ENCODE measurements around the gene KRT75. TPM values are rescaled to one million over a fixed set of nuclear protein-coding genes. Genes with fewer than 3 reads are reported as not detected.

Gene KRT75
- total RNA-seq, 1 donor from 2014 or later = not detected

GRCh38 chr12:52403561-52403960, 30.6 kb downstream of the KRT75 start:
- intact Hi-C loops (cut with micrococcal nuclease) = no loop called here

DNA sequence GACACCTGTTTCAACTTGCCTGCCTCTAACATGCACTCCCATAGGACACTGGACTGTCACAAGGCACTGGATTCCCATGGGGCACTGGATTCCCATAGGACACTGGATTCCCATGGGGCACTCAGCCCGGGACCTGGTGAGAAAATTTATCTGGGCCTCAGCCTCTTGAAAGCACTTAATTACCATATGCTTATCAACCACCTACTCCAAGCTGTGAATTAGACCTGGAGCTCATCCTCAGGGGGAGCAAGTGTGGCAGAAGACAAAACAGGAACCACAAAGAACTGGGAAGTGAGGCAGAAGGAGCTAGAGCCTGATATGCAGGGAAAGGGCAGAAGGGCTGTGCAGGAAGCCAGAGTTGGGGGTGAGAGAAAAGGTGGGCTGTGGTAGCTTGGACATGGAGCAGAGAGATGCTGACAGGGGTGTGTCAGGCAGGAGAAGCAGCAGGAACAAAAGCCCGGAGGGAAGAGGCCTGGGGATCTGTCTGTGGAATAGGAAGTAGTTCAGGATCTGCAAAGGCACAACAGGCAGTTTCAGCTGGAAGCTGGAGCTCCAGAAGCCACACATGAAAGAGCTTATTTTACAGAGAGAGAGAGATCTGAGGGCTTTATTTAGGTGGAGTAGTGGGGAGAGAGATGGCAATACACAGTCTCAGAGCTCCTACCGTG, 31.2 kb downstream of the KRT75 start:
- no peak overlapping the region for H3K4me3 Mint-ChIP-seq
- intact Hi-C loops (cut with micrococcal nuclease) = no loop called here
- DNase-seq (ENCODE audit: low spot score) = no peak
- no peaks in the 10 kb centered on the region for H3K9me3 Mint-ChIP-seq
- H3K27me3 Mint-ChIP-seq (ENCODE audit: insufficient read depth) = peaks cover 7% of the 10 kb centered on the region
- H3K27ac Mint-ChIP-seq = no peak overlapping the region
- H3K36me3 Mint-ChIP-seq (ENCODE audit: low read depth) = no peaks in the 10 kb centered on the region
- no peaks in the 10 kb centered on the region for H3K4me1 Mint-ChIP-seq (ENCODE audit: low read depth)

More at GRCh38 chr12:52403561-52403960, 30.6 kb downstream of the KRT75 start:
- H3K9me3 Mint-ChIP-seq = no peaks in the 10 kb centered on the region
- no peak overlapping the region for H3K4me3 Mint-ChIP-seq
- H3K36me3 Mint-ChIP-seq (ENCODE audit: low read depth) = no peaks in the 10 kb centered on the region
- DNase-seq (ENCODE audit: low spot score) = no peak
- no peak overlapping the region for H3K27ac Mint-ChIP-seq
- H3K4me1 Mint-ChIP-seq (ENCODE audit: low read depth) = no peaks in the 10 kb centered on the region
- H3K27me3 Mint-ChIP-seq (ENCODE audit: insufficient read depth) = peaks cover 7% of the 10 kb centered on the region

DNA sequence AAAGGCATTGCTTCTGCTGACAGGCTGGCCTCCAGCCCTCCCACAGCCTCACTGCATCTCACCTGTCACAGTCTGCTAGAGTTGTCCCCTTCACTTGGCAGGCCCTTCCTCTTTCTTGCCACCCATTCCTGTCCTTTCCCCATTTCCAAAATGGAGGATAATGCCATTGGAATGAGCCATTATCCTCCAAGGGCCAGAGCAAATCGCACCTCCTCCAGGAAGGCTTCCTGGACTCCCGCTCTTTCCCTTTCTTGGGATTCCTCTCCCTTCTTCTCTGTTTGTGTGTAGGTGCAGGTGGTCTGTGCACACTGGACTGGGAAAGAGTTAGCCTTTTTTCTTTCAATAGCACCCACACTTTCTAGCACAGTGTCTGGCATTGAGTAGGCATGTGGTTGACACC, 31.8 kb downstream of the KRT75 start:
- H3K27ac Mint-ChIP-seq = no peak overlapping the region
- no peaks in the 10 kb centered on the region for H3K4me1 Mint-ChIP-seq (ENCODE audit: low read depth)
- no peak for DNase-seq (ENCODE audit: low spot score)
- H3K9me3 Mint-ChIP-seq = no peaks in the 10 kb centered on the region
- H3K36me3 Mint-ChIP-seq (ENCODE audit: low read depth) = no peaks in the 10 kb centered on the region
- H3K4me3 Mint-ChIP-seq = no peak overlapping the region
- intact Hi-C loops (cut with micrococcal nuclease) = no loop called here
- H3K27me3 Mint-ChIP-seq (ENCODE audit: insufficient read depth) = peaks cover 7% of the 10 kb centered on the region

DNA sequence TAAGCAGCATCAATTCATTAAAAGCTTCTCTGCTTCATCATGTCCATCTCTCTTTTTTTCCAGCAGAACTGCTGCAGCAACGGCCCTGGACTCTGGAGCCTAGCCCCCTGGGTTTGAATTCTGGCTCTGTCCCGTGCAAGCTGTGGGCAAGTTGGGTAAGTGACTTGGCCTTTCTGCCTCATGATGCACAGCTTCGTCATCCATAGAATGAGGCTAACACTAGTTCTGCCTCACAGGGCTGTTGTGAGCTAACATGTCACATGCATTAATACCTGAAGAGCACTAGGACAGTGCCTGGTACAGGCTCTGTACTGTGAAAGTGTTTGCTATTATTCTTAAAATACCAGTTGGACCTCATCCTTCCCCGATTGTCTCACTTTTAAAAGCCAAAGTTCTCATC, 32.2 kb downstream of the KRT75 start:
- Mint-ChIP-seq H3K4me3 (no peak overlapping the region), H3K27ac (no peak overlapping the region)
- intact Hi-C loops (cut with micrococcal nuclease) = no loop called here

DNA sequence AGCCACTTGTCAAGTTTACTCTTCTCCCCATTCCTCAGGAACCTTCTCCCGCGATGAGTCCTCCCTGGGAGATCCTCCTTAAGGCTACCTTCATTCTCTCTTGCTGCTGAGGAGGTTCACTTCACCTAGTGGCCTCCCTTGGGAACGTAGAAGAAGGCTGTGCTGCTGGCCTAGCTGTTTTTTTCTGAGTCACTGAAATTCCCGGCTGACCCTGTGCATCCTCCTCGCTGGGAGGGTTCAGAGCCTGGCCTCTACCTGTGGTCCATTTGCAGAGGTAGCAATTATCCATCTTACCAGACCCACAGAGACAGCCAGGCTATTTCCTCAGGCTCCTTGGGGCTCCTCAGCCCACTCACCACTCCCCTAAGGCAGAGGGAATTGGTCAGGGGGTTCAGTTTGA, 32.6 kb downstream of the KRT75 start:
- Mint-ChIP-seq H3K36me3 (ENCODE audit: low read depth) (no peaks in the 10 kb centered on the region), H3K9me3 (no peaks in the 10 kb centered on the region), H3K27me3 (ENCODE audit: insufficient read depth) (peaks cover 7% of the 10 kb centered on the region), H3K27ac (no peak overlapping the region), H3K4me3 (no peak overlapping the region), H3K4me1 (ENCODE audit: low read depth) (no peaks in the 10 kb centered on the region)
- DNase-seq (ENCODE audit: low spot score) = no peak
- intact Hi-C loops (cut with micrococcal nuclease) = no loop called here

More for the DNA sequence above, 32.2 kb downstream of the KRT75 start:
- peaks cover 7% of the 10 kb centered on the region for H3K27me3 Mint-ChIP-seq (ENCODE audit: insufficient read depth)
- no peaks in the 10 kb centered on the region for H3K36me3 Mint-ChIP-seq (ENCODE audit: low read depth)
- H3K4me1 Mint-ChIP-seq (ENCODE audit: low read depth) = no peaks in the 10 kb centered on the region
- H3K9me3 Mint-ChIP-seq = no peaks in the 10 kb centered on the region
- no peak for DNase-seq (ENCODE audit: low spot score)

- no peak overlapping the region for H3K27ac Mint-ChIP-seq
- H3K27me3 Mint-ChIP-seq (ENCODE audit: insufficient read depth) = peaks cover 9% of the 10 kb centered on the region
- intact Hi-C loops (cut with micrococcal nuclease) = no loop called here
- no peak for DNase-seq (ENCODE audit: low spot score)
- H3K36me3 Mint-ChIP-seq (ENCODE audit: low read depth) = no peaks in the 10 kb centered on the region
- no peaks in the 10 kb centered on the region for H3K4me1 Mint-ChIP-seq (ENCODE audit: low read depth)
- no peaks in the 10 kb centered on the region for H3K9me3 Mint-ChIP-seq
- H3K4me3 Mint-ChIP-seq = no peak overlapping the region
Observed at GRCh38 chr12:52400906-52401305, 33.3 kb downstream of the KRT75 start.

DNA sequence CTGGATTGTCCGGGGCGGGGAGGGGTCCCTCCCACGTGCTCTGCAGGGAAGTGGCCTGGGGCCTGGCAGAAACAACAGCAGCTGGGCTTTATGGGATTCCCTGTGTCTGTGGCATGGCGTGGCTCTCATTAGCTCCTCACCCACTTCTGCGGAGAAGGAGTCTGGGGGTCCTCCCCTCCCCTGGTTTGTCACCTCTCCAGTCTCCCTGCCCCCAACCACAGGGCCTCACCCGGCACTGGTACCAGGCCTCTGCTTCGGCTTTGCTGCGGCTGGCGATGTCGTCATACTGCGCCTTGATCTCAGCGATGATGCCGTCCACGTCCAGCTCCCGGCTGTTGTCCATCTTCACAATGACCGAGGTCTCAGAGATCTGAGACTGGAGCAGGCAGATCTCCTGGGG, 34.4 kb downstream of the KRT75 start:
- Mint-ChIP-seq H3K27ac (no peak overlapping the region), H3K4me3 (no peak overlapping the region), H3K36me3 (ENCODE audit: low read depth) (no peaks in the 10 kb centered on the region), H3K27me3 (ENCODE audit: insufficient read depth) (peaks cover 9% of the 10 kb centered on the region), H3K4me1 (ENCODE audit: low read depth) (no peaks in the 10 kb centered on the region), H3K9me3 (no peaks in the 10 kb centered on the region)
- no peak for DNase-seq (ENCODE audit: low spot score)
- intact Hi-C loops (cut with micrococcal nuclease) = no loop called here

- DNase-seq (ENCODE audit: low spot score) = no peak
- H3K4me3 Mint-ChIP-seq = no peak overlapping the region
- H3K27me3 Mint-ChIP-seq (ENCODE audit: insufficient read depth) = peaks cover 11% of the 10 kb centered on the region
- no peak overlapping the region for H3K27ac Mint-ChIP-seq
- no peaks in the 10 kb centered on the region for H3K9me3 Mint-ChIP-seq
- intact Hi-C loops (cut with micrococcal nuclease) = no loop called here
- H3K36me3 Mint-ChIP-seq (ENCODE audit: low read depth) = no peaks in the 10 kb centered on the region
- no peaks in the 10 kb centered on the region for H3K4me1 Mint-ChIP-seq (ENCODE audit: low read depth)
Observed at GRCh38 chr12:52398176-52398575, 36.0 kb downstream of the KRT75 start.

- intact Hi-C loops (cut with micrococcal nuclease) = no loop called here
- H3K36me3 Mint-ChIP-seq (ENCODE audit: low read depth) = no peaks in the 10 kb centered on the region
- DNase-seq (ENCODE audit: low spot score) = no peak
- H3K27me3 Mint-ChIP-seq (ENCODE audit: insufficient read depth) = peaks cover 13% of the 10 kb centered on the region
- no peaks in the 10 kb centered on the region for H3K9me3 Mint-ChIP-seq
- no peak overlapping the region for H3K4me3 Mint-ChIP-seq
- H3K4me1 Mint-ChIP-seq (ENCODE audit: low read depth) = no peaks in the 10 kb centered on the region
- no peak overlapping the region for H3K27ac Mint-ChIP-seq
Observed at GRCh38 chr12:52396656-52397055, 37.5 kb downstream of the KRT75 start.

- intact Hi-C loops (cut with micrococcal nuclease) = no loop called here
- Mint-ChIP-seq H3K36me3 (ENCODE audit: low read depth) (no peaks in the 10 kb centered on the region), H3K4me3 (no peak overlapping the region), H3K27me3 (ENCODE audit: insufficient read depth) (peaks cover 13% of the 10 kb centered on the region), H3K9me3 (no peaks in the 10 kb centered on the region), H3K27ac (no peak overlapping the region), H3K4me1 (ENCODE audit: low read depth) (no peaks in the 10 kb centered on the region)
- DNase-seq (ENCODE audit: low spot score) = no peak
Observed at GRCh38 chr12:52395761-52396434, 38.3 kb downstream of the KRT75 start.

DNA sequence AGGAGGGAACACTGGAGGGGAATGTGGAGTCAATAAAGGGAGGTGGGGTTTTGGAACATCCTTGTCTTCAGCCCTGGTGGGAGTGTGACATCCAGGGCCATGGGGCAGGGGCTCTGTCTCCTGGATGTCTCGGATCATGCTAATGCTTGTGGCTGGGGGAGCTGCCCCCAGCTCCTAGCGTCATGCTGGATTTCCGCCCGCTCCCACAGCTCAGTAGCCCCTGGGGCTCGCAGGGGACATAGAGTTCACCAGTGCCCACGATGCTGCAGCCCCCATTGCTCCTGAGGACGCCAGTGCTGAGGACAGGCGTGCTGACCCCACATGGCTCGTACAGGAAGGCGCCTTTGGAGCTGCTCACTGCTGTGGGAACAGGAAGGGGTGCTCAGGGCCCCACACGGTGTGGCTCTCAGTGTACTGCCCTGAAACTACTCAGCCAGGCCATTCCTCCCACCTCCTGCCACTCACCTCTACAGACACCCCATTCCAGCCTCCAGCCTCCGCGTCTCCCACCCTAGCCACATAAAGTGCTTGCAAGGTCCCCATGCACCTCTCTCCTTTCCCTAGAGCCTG, 39.2 kb downstream of the KRT75 start:
- no peak for DNase-seq (ENCODE audit: low spot score)
- Mint-ChIP-seq H3K4me1 (ENCODE audit: low read depth) (no peaks in the 10 kb centered on the region), H3K4me3 (no peak overlapping the region), H3K27ac (no peak overlapping the region), H3K9me3 (no peaks in the 10 kb centered on the region), H3K36me3 (ENCODE audit: low read depth) (no peaks in the 10 kb centered on the region), H3K27me3 (ENCODE audit: insufficient read depth) (peaks cover 13% of the 10 kb centered on the region)
- intact Hi-C loops (cut with micrococcal nuclease) = no loop called here

GRCh38 chr12:52392465-52393007, 41.6 kb downstream of the KRT75 start:
- Mint-ChIP-seq H3K27me3 (ENCODE audit: insufficient read depth) (peaks cover 8% of the 10 kb centered on the region), H3K4me1 (ENCODE audit: low read depth) (no peaks in the 10 kb centered on the region), H3K9me3 (no peaks in the 10 kb centered on the region), H3K27ac (no peak overlapping the region), H3K36me3 (ENCODE audit: low read depth) (no peaks in the 10 kb centered on the region), H3K4me3 (no peak overlapping the region)
- DNase-seq (ENCODE audit: low spot score) = no peak
- intact Hi-C loops (cut with micrococcal nuclease) = no loop called here

- Mint-ChIP-seq H3K27me3 (ENCODE audit: insufficient read depth) (peaks cover 8% of the 10 kb centered on the region), H3K4me3 (no peak overlapping the region), H3K27ac (no peak overlapping the region), H3K4me1 (ENCODE audit: low read depth) (no peaks in the 10 kb centered on the region), H3K9me3 (no peaks in the 10 kb centered on the region), H3K36me3 (ENCODE audit: low read depth) (no peaks in the 10 kb centered on the region)
- intact Hi-C loops (cut with micrococcal nuclease) = no loop called here
- no peak for DNase-seq (ENCODE audit: low spot score)
Observed at GRCh38 chr12:52391618-52392002, 42.6 kb downstream of the KRT75 start.
